Measurements from ENCODE around the gene GPR151. TPM values are rescaled to one million over a fixed set of nuclear protein-coding genes. Genes with fewer than 3 reads are reported as not detected.

The GPR151 gene
- total RNA-seq, 1 experiment from 2014 or later: not detected

DNA sequence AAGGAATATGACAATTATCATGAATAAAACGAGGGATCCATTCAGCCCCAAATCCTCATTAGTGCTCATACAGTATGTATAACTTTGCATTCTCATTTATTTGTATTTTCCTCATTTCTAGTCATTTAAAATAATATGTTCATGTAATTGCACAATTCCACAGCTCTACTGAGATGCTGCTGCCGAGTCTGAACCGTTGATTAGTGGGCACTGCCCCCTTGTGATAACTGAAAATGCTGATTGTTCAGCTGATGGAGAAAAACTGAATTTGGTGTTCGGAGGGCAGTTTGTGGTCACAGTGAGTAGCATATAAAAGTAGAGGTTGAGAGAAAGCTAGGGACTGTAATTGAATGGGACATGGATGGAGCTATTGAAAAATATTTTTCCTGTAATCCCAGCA is 12.2 kb upstream of the GPR151 start:
- Histone ChIP-seq H3K36me3 (ENCODE audit: control insufficient read depth, insufficient read depth, low read length) (no peaks in the 10 kb centered on the region), H3K9me3 (ENCODE audit: control insufficient read depth, insufficient read depth, low read depth, low read length) (no peaks in the 10 kb centered on the region), H3K4me1 (ENCODE audit: control insufficient read depth, insufficient read depth, low read length) (no peaks in the 10 kb centered on the region), H3K27me3 (ENCODE audit: control insufficient read depth, insufficient read depth, low read length) (peaks cover 17% of the 10 kb centered on the region), H3K27ac (ENCODE audit: low read length) (no peak overlapping the region), H3K4me3 (ENCODE audit: low read depth in 2 of 2, low read length in 2 of 2) (no peak overlapping the region)
- BruUV-seq (replicated peaks): no TSS peak
- no peak for ATAC-seq
- in situ Hi-C loops (cut with HindIII; ENCODE audit: low pct_unique_long_range_greater_than_20kb, low sequenced_read_pairs): loop anchor here (25.0 kb wide), 1 partner anchor 834 kb away; no protein-coding TSS in a partner anchor
- DNase-seq (ENCODE audit: low read depth, low spot score): no peak
- TF ChIP-seq, protein P1, sequence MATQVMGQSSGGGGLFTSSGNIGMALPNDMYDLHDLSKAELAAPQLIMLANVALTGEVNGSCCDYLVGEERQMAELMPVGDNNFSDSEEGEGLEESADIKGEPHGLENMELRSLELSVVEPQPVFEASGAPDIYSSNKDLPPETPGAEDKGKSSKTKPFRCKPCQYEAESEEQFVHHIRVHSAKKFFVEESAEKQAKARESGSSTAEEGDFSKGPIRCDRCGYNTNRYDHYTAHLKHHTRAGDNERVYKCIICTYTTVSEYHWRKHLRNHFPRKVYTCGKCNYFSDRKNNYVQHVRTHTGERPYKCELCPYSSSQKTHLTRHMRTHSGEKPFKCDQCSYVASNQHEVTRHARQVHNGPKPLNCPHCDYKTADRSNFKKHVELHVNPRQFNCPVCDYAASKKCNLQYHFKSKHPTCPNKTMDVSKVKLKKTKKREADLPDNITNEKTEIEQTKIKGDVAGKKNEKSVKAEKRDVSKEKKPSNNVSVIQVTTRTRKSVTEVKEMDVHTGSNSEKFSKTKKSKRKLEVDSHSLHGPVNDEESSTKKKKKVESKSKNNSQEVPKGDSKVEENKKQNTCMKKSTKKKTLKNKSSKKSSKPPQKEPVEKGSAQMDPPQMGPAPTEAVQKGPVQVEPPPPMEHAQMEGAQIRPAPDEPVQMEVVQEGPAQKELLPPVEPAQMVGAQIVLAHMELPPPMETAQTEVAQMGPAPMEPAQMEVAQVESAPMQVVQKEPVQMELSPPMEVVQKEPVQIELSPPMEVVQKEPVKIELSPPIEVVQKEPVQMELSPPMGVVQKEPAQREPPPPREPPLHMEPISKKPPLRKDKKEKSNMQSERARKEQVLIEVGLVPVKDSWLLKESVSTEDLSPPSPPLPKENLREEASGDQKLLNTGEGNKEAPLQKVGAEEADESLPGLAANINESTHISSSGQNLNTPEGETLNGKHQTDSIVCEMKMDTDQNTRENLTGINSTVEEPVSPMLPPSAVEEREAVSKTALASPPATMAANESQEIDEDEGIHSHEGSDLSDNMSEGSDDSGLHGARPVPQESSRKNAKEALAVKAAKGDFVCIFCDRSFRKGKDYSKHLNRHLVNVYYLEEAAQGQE (IDR thresholded peaks at IDR 0.05; ENCODE audit: insufficient read depth in 1 of 2, low read depth in 2 of 2, low read length in 1 of 2): no peak
- TF ChIP-seq SIN3A (IDR thresholded peaks at IDR 0.05; ENCODE audit: borderline replicate concordance, insufficient read depth, low read depth, low read length): no peak
- TF ChIP-seq, protein P2, sequence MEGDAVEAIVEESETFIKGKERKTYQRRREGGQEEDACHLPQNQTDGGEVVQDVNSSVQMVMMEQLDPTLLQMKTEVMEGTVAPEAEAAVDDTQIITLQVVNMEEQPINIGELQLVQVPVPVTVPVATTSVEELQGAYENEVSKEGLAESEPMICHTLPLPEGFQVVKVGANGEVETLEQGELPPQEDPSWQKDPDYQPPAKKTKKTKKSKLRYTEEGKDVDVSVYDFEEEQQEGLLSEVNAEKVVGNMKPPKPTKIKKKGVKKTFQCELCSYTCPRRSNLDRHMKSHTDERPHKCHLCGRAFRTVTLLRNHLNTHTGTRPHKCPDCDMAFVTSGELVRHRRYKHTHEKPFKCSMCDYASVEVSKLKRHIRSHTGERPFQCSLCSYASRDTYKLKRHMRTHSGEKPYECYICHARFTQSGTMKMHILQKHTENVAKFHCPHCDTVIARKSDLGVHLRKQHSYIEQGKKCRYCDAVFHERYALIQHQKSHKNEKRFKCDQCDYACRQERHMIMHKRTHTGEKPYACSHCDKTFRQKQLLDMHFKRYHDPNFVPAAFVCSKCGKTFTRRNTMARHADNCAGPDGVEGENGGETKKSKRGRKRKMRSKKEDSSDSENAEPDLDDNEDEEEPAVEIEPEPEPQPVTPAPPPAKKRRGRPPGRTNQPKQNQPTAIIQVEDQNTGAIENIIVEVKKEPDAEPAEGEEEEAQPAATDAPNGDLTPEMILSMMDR (IDR thresholded peaks at IDR 0.05): peak; percentile 14; the same call in 1 of the 2 replicates
- intact Hi-C loops (cut with micrococcal nuclease; ENCODE audit: unreplicated experiment): no loop called here
- CTCF ChIA-PET: no interaction called here
- POLR2A ChIA-PET: no interaction called here

DNA sequence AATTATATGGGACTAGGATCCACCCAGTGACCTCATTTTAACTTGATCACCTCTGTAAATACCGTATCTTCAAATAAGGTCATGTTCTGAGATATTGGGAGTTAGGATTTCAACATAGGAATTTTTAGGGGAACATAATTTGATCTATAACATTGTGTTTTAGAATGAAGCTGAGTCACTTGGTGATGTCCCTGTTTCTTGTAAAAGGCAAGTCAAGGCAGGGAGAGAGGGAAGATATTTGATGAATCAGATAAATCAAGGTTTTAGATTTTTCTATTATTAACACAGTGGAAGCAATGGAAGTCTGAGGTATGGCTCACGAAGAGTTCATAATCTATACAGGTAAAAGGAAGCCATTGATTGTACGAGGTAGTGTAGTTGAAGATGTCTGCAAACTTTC is 11.8 kb upstream of the GPR151 start:
- H3K36me3 ChIP-seq (ENCODE audit: control insufficient read depth, insufficient read depth, low read length): no peaks in the 10 kb centered on the region
- ATAC-seq (no peak), DNase-seq (ENCODE audit: low read depth, low spot score) (no peak)
- H3K4me1 ChIP-seq (ENCODE audit: control insufficient read depth, insufficient read depth, low read length): no peaks in the 10 kb centered on the region
- peaks cover 17% of the 10 kb centered on the region for H3K27me3 ChIP-seq (ENCODE audit: control insufficient read depth, insufficient read depth, low read length)
- intact Hi-C loops (cut with micrococcal nuclease; ENCODE audit: unreplicated experiment): no loop called here
- no peak overlapping the region for H3K27ac ChIP-seq (ENCODE audit: low read length)
- H3K4me3 ChIP-seq (ENCODE audit: low read depth in 2 of 2, low read length in 2 of 2): no peak overlapping the region
- BruUV-seq (replicated peaks): no TSS peak
- in situ Hi-C loops (cut with HindIII; ENCODE audit: low pct_unique_long_range_greater_than_20kb, low sequenced_read_pairs): loop anchor here (25.0 kb wide), 1 partner anchor 835 kb away; no protein-coding TSS in a partner anchor
- CTCF ChIA-PET: no interaction called here
- TF ChIP-seq SIN3A (IDR thresholded peaks at IDR 0.05; ENCODE audit: borderline replicate concordance, insufficient read depth, low read depth, low read length) (no peak), POLR2AphosphoS5 (IDR thresholded peaks at IDR 0.05; ENCODE audit: low read depth, low read length) (no peak)
- TF ChIP-seq, protein P1 (IDR thresholded peaks at IDR 0.05; ENCODE audit: insufficient read depth in 1 of 2, low read depth in 2 of 2, low read length in 1 of 2): no peak
- TF ChIP-seq, protein P2 (IDR thresholded peaks at IDR 0.05): no peak
- H3K9me3 ChIP-seq (ENCODE audit: control insufficient read depth, insufficient read depth, low read depth, low read length): no peaks in the 10 kb centered on the region
- POLR2A ChIA-PET: no interaction called here
